BE2C (cell line): ENCODE measurements around the gene CFB.

Experiments used
- DNase-seq: peaks from one replicate; pipeline ENCODE4 v3.0.0-alpha.2; 2020
- H3K27me3 ChIP-seq: fragments of 250-450 bp; sonication (Bioruptor Pico); 2 replicates; pipeline ENCODE4 v1.5.1; 2020; ENCODE audit warnings: mild to moderate bottlenecking
- H3K36me3 ChIP-seq: fragments of 250-450 bp; sonication (Bioruptor Pico); 2 replicates; pipeline ENCODE4 v1.5.1; 2020; ENCODE audit warnings: mild to moderate bottlenecking
- H3K4me1 ChIP-seq: fragments of 250-450 bp; sonication (Bioruptor Pico); 2 replicates; pipeline ENCODE4 v1.5.1; 2020
- H3K4me3 ChIP-seq: 2 replicates; pipeline ENCODE4 v1.5.1; 2011; ENCODE audit warnings: low read depth, low read length
- H3K9me3 ChIP-seq: fragments of 250-450 bp; sonication (Bioruptor Pico); 2 replicates; pipeline ENCODE4 v1.5.1; 2020
- CTCF ChIP-seq: IDR thresholded peaks from 2 replicates; pipeline ENCODE4 v1.5.1; 2012; ENCODE audit warnings: mild to moderate bottlenecking, low read depth, low read length

The CFB gene

GRCh38 chr6:31933537-31933936 lies 12.4 kb upstream of the CFB start:
- DNase-seq = no peak

GRCh38 chr6:31935021-31935420 lies 10.9 kb upstream of the CFB start:
- no peaks in the 10 kb centered on the region for H3K27me3 ChIP-seq
- no peak for DNase-seq
- no peak overlapping the region for H3K4me3 ChIP-seq
- no peaks in the 10 kb centered on the region; the same call in 1 of the 2 replicates for H3K4me1 ChIP-seq
- H3K9me3 ChIP-seq = no peaks in the 10 kb centered on the region; the same call in 1 of the 2 replicates
- TF ChIP-seq CTCF = no peak
- no peaks in the 10 kb centered on the region for H3K36me3 ChIP-seq

More at GRCh38 chr6:31933537-31933936, 12.4 kb upstream of the CFB start:
- Histone ChIP-seq H3K27me3 (no peaks in the 10 kb centered on the region), H3K36me3 (no peaks in the 10 kb centered on the region), H3K4me3 (no peak overlapping the region), H3K4me1 (no peaks in the 10 kb centered on the region), H3K9me3 (no peaks in the 10 kb centered on the region; the same call in 1 of the 2 replicates)
- TF ChIP-seq CTCF = no peak

- no peak for TF ChIP-seq CTCF
- H3K4me1 ChIP-seq = no peaks in the 10 kb centered on the region; the same call in 1 of the 2 replicates
- H3K36me3 ChIP-seq = no peaks in the 10 kb centered on the region
- no peak for DNase-seq
- H3K27me3 ChIP-seq = no peaks in the 10 kb centered on the region
- H3K9me3 ChIP-seq = no peaks in the 10 kb centered on the region; the same call in 1 of the 2 replicates
- H3K4me3 ChIP-seq = no peak overlapping the region
Observed at GRCh38 chr6:31935823-31936222, 10.1 kb upstream of the CFB start.

- Histone ChIP-seq H3K4me1 (no peaks in the 10 kb centered on the region; the same call in 1 of the 2 replicates), H3K27me3 (no peaks in the 10 kb centered on the region), H3K4me3 (no peak overlapping the region), H3K36me3 (no peaks in the 10 kb centered on the region), H3K9me3 (no peaks in the 10 kb centered on the region)
- no peak for DNase-seq
- no peak for TF ChIP-seq CTCF
Observed at GRCh38 chr6:31940256-31940664, 5.6 kb upstream of the CFB start.

- H3K4me1 ChIP-seq = no peaks in the 10 kb centered on the region; the same call in 1 of the 2 replicates
- H3K36me3 ChIP-seq = no peaks in the 10 kb centered on the region
- peaks cover 8% of the 10 kb centered on the region; the same call in 1 of the 2 replicates for H3K27me3 ChIP-seq
- TF ChIP-seq CTCF = no peak
- DNase-seq = no peak
- H3K4me3 ChIP-seq = no peak overlapping the region
- H3K9me3 ChIP-seq = no peaks in the 10 kb centered on the region
Observed at GRCh38 chr6:31943742-31944141, 2.2 kb upstream of the CFB start.

- Histone ChIP-seq H3K36me3 (no peaks in the 10 kb centered on the region), H3K27me3 (peaks cover 8% of the 10 kb centered on the region; the same call in 1 of the 2 replicates), H3K4me1 (no peaks in the 10 kb centered on the region; the same call in 1 of the 2 replicates), H3K9me3 (no peaks in the 10 kb centered on the region), H3K4me3 (no peak overlapping the region)
- DNase-seq = no peak
- TF ChIP-seq CTCF = no peak
Observed at GRCh38 chr6:31945154-31945506, 765 bp upstream of the CFB start.
